Measurements from ENCODE around the gene SLC27A5.

Gene SLC27A5

DNA sequence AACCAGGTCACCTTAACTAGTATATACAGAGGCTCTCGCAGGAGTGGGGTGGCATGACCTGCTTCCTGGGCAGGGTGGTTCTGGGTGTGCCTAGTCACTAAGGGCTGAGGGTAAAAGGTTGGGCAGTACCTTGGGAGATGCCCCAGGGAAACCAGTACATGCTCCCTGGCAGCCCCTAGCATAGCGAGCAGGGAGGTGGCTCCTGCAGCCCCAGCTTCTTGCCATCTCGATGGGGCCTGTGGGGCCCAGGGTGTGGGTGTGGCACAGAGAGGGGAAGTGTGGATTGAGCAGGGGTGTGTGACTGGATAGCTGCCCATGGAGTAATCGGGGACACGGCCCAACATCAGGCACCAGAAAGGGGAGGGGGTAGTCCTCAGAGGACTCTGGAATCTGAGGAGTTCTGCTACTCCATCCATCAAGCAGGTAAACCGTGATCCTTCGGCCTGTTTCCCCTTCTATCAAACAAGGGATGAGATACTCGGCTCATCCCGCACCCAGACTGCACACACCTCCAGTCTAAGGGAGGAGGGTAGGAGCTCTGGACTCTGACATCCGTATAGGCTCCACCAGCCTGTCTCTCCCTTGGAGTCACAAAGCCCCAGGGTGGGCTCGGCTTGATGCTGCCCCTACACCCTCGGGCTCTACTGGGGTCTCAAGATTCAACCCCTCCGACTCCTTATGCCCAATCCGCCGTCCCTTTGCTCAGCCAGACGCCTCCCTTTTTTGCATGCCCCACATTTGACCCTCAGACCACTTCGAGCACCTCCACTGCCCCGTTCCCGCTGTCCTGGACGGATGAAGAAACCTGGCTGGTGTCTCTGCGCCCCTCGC, 6.7 kb upstream of the SLC27A5 start:
- Histone ChIP-seq H3K4me3 (replicated peaks; ENCODE audit: low read depth, low read length) (peak overlapping the region; percentile 84), H3K36me3 (ENCODE audit: control insufficient read depth, insufficient read depth, low read length) (peaks cover 9% of the 10 kb centered on the region), H3K27me3 (replicated peaks; ENCODE audit: control insufficient read depth, insufficient read depth, low read length) (no peaks in the 10 kb centered on the region)
- no peak for TF ChIP-seq CTCF (IDR thresholded peaks at IDR 0.05; ENCODE audit: insufficient read depth, low read length, poor library complexity, severe bottlenecking)
- no peak for DNase-seq (ENCODE audit: extremely low read depth, insufficient read length)

- Histone ChIP-seq H3K4me3 (replicated peaks; ENCODE audit: low read depth, low read length) (no peak overlapping the region), H3K36me3 (ENCODE audit: control insufficient read depth, insufficient read depth, low read length) (peaks cover 9% of the 10 kb centered on the region), H3K27me3 (replicated peaks; ENCODE audit: control insufficient read depth, insufficient read depth, low read length) (no peaks in the 10 kb centered on the region)
- DNase-seq (ENCODE audit: extremely low read depth, insufficient read length): no peak
- no peak for TF ChIP-seq CTCF (IDR thresholded peaks at IDR 0.05; ENCODE audit: insufficient read depth, low read length, poor library complexity, severe bottlenecking)
Observed at GRCh38 chr19:58516964-58517833, 5.4 kb upstream of the SLC27A5 start.

- Histone ChIP-seq H3K4me3 (replicated peaks; ENCODE audit: low read depth, low read length) (no peak overlapping the region), H3K27me3 (replicated peaks; ENCODE audit: control insufficient read depth, insufficient read depth, low read length) (no peaks in the 10 kb centered on the region), H3K36me3 (ENCODE audit: control insufficient read depth, insufficient read depth, low read length) (peaks cover 9% of the 10 kb centered on the region)
- TF ChIP-seq CTCF (IDR thresholded peaks at IDR 0.05; ENCODE audit: insufficient read depth, low read length, poor library complexity, severe bottlenecking): no peak
- DNase-seq (ENCODE audit: extremely low read depth, insufficient read length): no peak
Observed at GRCh38 chr19:58516246-58516836, 4.5 kb upstream of the SLC27A5 start.

DNA sequence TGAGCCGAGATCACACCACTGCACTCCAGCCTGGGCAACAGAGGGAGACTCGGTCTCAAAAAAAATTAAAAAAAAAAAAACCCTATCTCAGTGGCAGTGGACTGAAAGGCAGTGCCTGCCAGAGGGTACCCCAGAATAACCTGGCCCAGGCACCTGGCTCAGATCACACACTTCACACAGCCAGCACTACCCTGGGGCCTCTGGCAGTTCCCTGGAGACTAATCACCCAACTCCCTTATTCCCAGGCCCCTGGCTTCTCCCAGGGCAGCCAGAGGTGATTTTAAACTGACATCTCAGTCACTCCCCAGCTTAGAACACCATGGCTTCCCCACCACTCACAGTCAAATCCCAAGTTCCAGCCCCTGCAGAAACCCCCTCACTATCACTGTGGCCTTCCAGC, 3.5 kb upstream of the SLC27A5 start:
- H3K36me3 ChIP-seq (ENCODE audit: control insufficient read depth, insufficient read depth, low read length): peaks cover 9% of the 10 kb centered on the region
- no peak overlapping the region for H3K4me3 ChIP-seq (replicated peaks; ENCODE audit: low read depth, low read length)
- TF ChIP-seq CTCF (IDR thresholded peaks at IDR 0.05; ENCODE audit: insufficient read depth, low read length, poor library complexity, severe bottlenecking): no peak
- H3K27me3 ChIP-seq (replicated peaks; ENCODE audit: control insufficient read depth, insufficient read depth, low read length): no peaks in the 10 kb centered on the region
- DNase-seq (ENCODE audit: extremely low read depth, insufficient read length): no peak

DNA sequence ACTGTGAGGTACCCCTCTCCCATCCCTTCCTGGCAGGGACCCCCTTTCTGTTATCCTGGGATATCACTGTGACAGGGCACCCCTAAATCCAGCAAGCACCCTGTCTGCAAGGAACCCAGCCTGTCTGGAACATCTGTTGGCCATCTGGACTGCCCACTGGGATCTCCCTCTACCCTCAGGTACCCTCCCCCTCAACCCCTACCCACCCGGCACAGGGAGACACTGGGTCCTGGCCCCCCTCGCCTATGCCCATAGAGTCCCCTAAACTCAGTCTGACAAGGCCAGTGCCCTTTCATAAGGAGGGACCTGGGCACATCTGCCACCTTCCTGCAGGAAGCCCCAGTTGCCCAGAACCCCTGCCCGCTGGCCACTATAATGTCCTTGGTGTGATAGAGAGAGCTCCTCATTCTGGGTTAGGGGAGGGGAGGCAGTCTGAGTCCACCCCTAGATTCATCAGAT, 2.8 kb upstream of the SLC27A5 start:
- Histone ChIP-seq H3K27me3 (replicated peaks; ENCODE audit: control insufficient read depth, insufficient read depth, low read length) (no peaks in the 10 kb centered on the region), H3K36me3 (ENCODE audit: control insufficient read depth, insufficient read depth, low read length) (peaks cover 9% of the 10 kb centered on the region), H3K4me3 (replicated peaks; ENCODE audit: low read depth, low read length) (peak overlapping the region; percentile 68)
- no peak for DNase-seq (ENCODE audit: extremely low read depth, insufficient read length)
- no peak for TF ChIP-seq CTCF (IDR thresholded peaks at IDR 0.05; ENCODE audit: insufficient read depth, low read length, poor library complexity, severe bottlenecking)
